B cell (primary cell): ENCODE data around the gene MLH1. TPM values are rescaled to one million over a fixed set of nuclear protein-coding genes. Genes with fewer than 3 reads are reported as not detected.

ENCODE experiments used
- ATAC-seq: fragments of 200-7000 bp; cut with Tn5 transposase; one replicate; pipeline ENCODE4 v1.10.0; 2021; ENCODE audit warnings: low read depth, mild to moderate bottlenecking, moderate number of reproducible peaks, moderate library complexity
- CTCF ChIA-PET: fragments of 350-600 bp; sonication (Branson Sonifier 250); formaldehyde crosslinking; loops from one replicate; lab custom pipeline; 2021; ENCODE audit warnings: antibody characterized with exemption, inconsistent platforms; lab: Charles Lee
- POLR2A ChIA-PET: fragments of 350-600 bp; sonication (Branson Sonifier 250); formaldehyde crosslinking; loops from one replicate; lab custom pipeline; 2021; ENCODE audit warnings: antibody characterized with exemption; lab: Charles Lee
- DNase-seq: peaks from one replicate; pipeline ENCODE4 v3.0.0; 2013
- H2AFZ ChIP-seq: 2 replicates; pipeline ENCODE4 v1.6.1; 2012; ENCODE audit warnings: mild to moderate bottlenecking, low read depth, low read length; ENCODE audit not compliant: insufficient read depth, poor library complexity, severe bottlenecking
- H3K27ac ChIP-seq, 2 donors: 1 replicate in 1 of 2; 2 replicates in 1 of 2; pipeline ENCODE4 v1.5.1; 2012 to 2013; ENCODE audit warnings: low read length in 2 of 2, mild to moderate bottlenecking in 2 of 2, moderate library complexity in 1 of 2
- H3K27me3 ChIP-seq, 4 experiments: fragments of 200-600 bp in 1 of 4; sonication (generic) in 1 of 4; replicated peaks in 1 of 4; 1 replicate in 2 of 4; 2 replicates in 2 of 4; pipeline versions ENCODE4 v1.6.1 to v1.7.0; 2013 to 2016; ENCODE audit warnings: low read length in 3 of 4, mild to moderate bottlenecking in 2 of 4, mixed read lengths in 1 of 4, moderate library complexity in 1 of 4; ENCODE audit not compliant: insufficient read depth in 4 of 4, control insufficient read depth in 3 of 4; ENCODE audit errors: control extremely low read depth in 1 of 4
- H3K36me3 ChIP-seq, 2 experiments: replicated peaks in 1 of 2; 1 replicate in 1 of 2; 2 replicates in 1 of 2; pipeline versions ENCODE4 v1.6.1 to v1.7.1; 2013; ENCODE audit warnings: low read length in 1 of 2; ENCODE audit not compliant: insufficient read depth in 2 of 2, control insufficient read depth in 1 of 2; ENCODE audit errors: control extremely low read depth in 1 of 2, extremely low read depth in 1 of 2
- H3K4me1 ChIP-seq, 2 donors: fragments of 200-600 bp in 1 of 2; sonication (generic) in 1 of 2; 1 replicate in 1 of 2; 2 replicates in 1 of 2; pipeline versions ENCODE4 v1.5.1 to v1.6.1; 2013 to 2017; ENCODE audit warnings: low read length in 2 of 2; ENCODE audit not compliant: control insufficient read depth in 2 of 2, insufficient read depth in 2 of 2
- H3K4me2 ChIP-seq: replicated peaks from 2 replicates; pipeline ENCODE3; 2012; ENCODE audit warnings: mild to moderate bottlenecking, low read depth, low read length; ENCODE audit not compliant: poor library complexity, severe bottlenecking
- H3K4me3 ChIP-seq, 5 experiments: fragments of 200-600 bp in 1 of 5; sonication (generic) in 1 of 5; 1 replicate in 3 of 5; 2 replicates in 2 of 5; pipeline versions ENCODE4 v1.5.1 to v1.7.0; 2011 to 2016; ENCODE audit warnings: low read length in 4 of 5, mild to moderate bottlenecking in 4 of 5, low read depth in 2 of 5, control low read depth in 1 of 5, moderate library complexity in 1 of 5; ENCODE audit not compliant: insufficient read depth in 1 of 5; ENCODE audit errors: control extremely low read depth in 1 of 5, extremely low read depth in 1 of 5
- H3K79me2 ChIP-seq: fragments of 200-600 bp; sonication (generic); one replicate; pipeline ENCODE4 v1.6.0; 2016; ENCODE audit warnings: low read length; ENCODE audit not compliant: control insufficient read depth, insufficient read depth
- H3K9ac ChIP-seq: fragments of 200-600 bp; sonication (generic); 2 replicates; pipeline ENCODE4 v1.6.1; 2017; ENCODE audit warnings: mild to moderate bottlenecking, low read length, moderate library complexity
- H3K9me3 ChIP-seq, 3 donors: one replicate each; pipeline versions ENCODE4 v1.6.1 to v1.7.1; 2013; ENCODE audit warnings: low read length in 2 of 3; ENCODE audit not compliant: control insufficient read depth in 2 of 3, insufficient read depth in 1 of 3; ENCODE audit errors: control extremely low read depth in 1 of 3
- H4K20me1 ChIP-seq: 2 replicates; pipeline ENCODE4 v1.6.0; 2012; ENCODE audit warnings: mild to moderate bottlenecking, low read length; ENCODE audit not compliant: insufficient read depth, control insufficient read depth, poor library complexity, severe bottlenecking
- H3K27ac Mint-ChIP-seq: one replicate; pipeline ENCODE4 v1.8.0; 2021; ENCODE audit warnings: mixed read lengths
- H3K27me3 Mint-ChIP-seq: one replicate; pipeline ENCODE4 v1.8.0; 2021; ENCODE audit warnings: mixed read lengths
- H3K4me1 Mint-ChIP-seq: one replicate; pipeline ENCODE4 v1.8.0; 2021; ENCODE audit warnings: mixed read lengths
- H3K4me3 Mint-ChIP-seq: one replicate; pipeline ENCODE4 v1.8.0; 2021; ENCODE audit warnings: mixed read lengths
- H3K9me3 Mint-ChIP-seq: one replicate; pipeline ENCODE4 v1.8.0; 2022; ENCODE audit warnings: mixed read lengths; ENCODE audit not compliant: insufficient read depth
- EZH2 ChIP-seq: IDR thresholded peaks from 2 replicates; pipeline ENCODE4 v1.6.1; 2012; ENCODE audit warnings: borderline replicate concordance, low read depth, mild to moderate bottlenecking, moderate library complexity, low read length; ENCODE audit not compliant: insufficient read depth, poor library complexity, severe bottlenecking
- WGBS: methylation state at CpG from one replicate; pipeline ENCODE4 v1.1.5; 2013; ENCODE audit warnings: missing lambda C conversion rate; ENCODE audit not compliant: insufficient coverage; 5-methylcytosine and 5-hydroxymethylcytosine counted together
- intact Hi-C: fragments of 100-400 bp; cut with micrococcal nuclease; formaldehyde crosslinking; loops from one replicate; pipeline ENCODE4 v1.10.0; 2022
- polyA plus RNA-seq: library from polyadenylated mRNA; depleted of rRNA; stranded (reverse); fragments of >200 nt; gene quantifications from 2 replicates; pipeline ENCODE4 v1.2.3, GENCODE V29; 2012
- total RNA-seq, 2 donors: library from RNA; stranded (reverse); fragments of 120-200 nt in 1 of 2; gene quantifications; 1 replicate in 1 of 2; 2 replicates in 1 of 2; pipeline versions ENCODE4 v1.2.3 to v1.2.4, GENCODE V29; 2013 to 2022
- TF ChIP-seq, protein P1 (sequence below): fragments of 200-600 bp; IDR thresholded peaks from one replicate; pipeline ENCODE4 v1.8.0; 2022; ENCODE audit warnings: antibody characterized with exemption, mild to moderate bottlenecking

MLH1 gene
- total and polyA plus RNA-seq, 2 donors (not counting 1 experiment from before 2014, with no cell fraction given): 22.4 to 38.5 TPM

DNA sequence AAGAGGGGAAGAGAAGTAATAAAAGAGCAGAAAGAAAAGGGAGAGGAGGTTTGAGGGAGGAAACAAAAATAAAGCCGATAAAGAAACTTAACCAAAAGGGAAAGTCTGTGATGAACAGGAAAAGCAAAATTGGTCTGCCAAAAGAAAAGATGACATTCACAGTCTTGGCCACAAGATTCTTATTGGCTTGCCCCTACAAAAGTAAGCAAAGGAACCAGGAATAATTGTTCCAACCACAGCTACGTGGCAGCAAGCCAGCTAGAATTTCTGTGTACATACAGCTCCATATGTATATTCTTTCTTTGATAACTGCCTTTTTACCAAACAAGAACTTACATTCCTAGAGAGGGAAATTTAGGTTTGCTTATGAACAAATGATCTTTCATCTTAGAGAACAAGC, 79.6 kb downstream of the MLH1 start:
- Mint-ChIP-seq H3K27ac (no peak overlapping the region), H3K27me3 (no peaks in the 10 kb centered on the region), H3K4me3 (no peak overlapping the region), H3K4me1 (no peaks in the 10 kb centered on the region), H3K9me3 (no peaks in the 10 kb centered on the region)
- no peak for TF ChIP-seq EZH2
- TF ChIP-seq, protein P1, sequence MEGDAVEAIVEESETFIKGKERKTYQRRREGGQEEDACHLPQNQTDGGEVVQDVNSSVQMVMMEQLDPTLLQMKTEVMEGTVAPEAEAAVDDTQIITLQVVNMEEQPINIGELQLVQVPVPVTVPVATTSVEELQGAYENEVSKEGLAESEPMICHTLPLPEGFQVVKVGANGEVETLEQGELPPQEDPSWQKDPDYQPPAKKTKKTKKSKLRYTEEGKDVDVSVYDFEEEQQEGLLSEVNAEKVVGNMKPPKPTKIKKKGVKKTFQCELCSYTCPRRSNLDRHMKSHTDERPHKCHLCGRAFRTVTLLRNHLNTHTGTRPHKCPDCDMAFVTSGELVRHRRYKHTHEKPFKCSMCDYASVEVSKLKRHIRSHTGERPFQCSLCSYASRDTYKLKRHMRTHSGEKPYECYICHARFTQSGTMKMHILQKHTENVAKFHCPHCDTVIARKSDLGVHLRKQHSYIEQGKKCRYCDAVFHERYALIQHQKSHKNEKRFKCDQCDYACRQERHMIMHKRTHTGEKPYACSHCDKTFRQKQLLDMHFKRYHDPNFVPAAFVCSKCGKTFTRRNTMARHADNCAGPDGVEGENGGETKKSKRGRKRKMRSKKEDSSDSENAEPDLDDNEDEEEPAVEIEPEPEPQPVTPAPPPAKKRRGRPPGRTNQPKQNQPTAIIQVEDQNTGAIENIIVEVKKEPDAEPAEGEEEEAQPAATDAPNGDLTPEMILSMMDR: no peak
- no peaks in the 10 kb centered on the region for H3K9me3 ChIP-seq
- H3K4me1 ChIP-seq: no peaks in the 10 kb centered on the region
- ChIA-PET CTCF (no interaction called here), POLR2A (no interaction called here)
- H3K9ac ChIP-seq: no peak overlapping the region
- H2AFZ ChIP-seq: no peak overlapping the region
- H3K4me2 ChIP-seq: no peak overlapping the region
- ATAC-seq (no peak), DNase-seq (no peak)
- no peak overlapping the region for H3K27ac ChIP-seq
- no peak overlapping the region for H3K4me3 ChIP-seq
- H4K20me1 ChIP-seq: no peaks in the 10 kb centered on the region
- H3K27me3 ChIP-seq: no peaks in the 10 kb centered on the region
- intact Hi-C loops: no loop called here
- peaks cover 0 to 12% of the 10 kb centered on the region in 2 experiments for H3K36me3 ChIP-seq
- no CpG with 5 or more reads among the region's 2 CpGs for WGBS
- no peaks in the 10 kb centered on the region for H3K79me2 ChIP-seq

DNA sequence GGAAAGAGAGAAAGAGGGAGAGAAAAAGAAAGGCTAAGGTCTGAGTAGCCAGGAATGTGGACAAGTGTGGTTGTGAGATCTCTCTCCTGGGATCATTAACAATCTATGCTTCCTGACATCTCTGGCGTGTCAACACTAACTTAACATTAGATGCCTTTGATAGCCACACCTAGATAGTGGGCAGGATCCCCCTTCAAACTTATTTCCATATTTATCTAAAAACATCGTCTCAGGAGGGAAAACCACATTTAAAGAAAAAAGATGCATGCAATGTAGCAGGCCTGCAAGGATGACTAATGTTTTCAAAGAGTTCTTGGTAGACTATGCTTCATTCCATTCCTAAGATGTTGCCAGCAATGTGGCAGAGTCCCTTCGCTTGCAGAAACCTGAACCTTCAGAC, 80.9 kb downstream of the MLH1 start:
- Mint-ChIP-seq H3K9me3 (no peaks in the 10 kb centered on the region), H3K4me1 (no peaks in the 10 kb centered on the region), H3K27ac (no peak overlapping the region), H3K4me3 (no peak overlapping the region), H3K27me3 (no peaks in the 10 kb centered on the region)
- Histone ChIP-seq H3K4me3 (no peak overlapping the region), H4K20me1 (no peaks in the 10 kb centered on the region), H3K27ac (no peak overlapping the region), H3K36me3 (peaks cover 0 to 15% of the 10 kb centered on the region in 2 experiments), H3K4me2 (no peak overlapping the region), H2AFZ (no peak overlapping the region), H3K9me3 (no peaks in the 10 kb centered on the region), H3K79me2 (no peaks in the 10 kb centered on the region), H3K4me1 (no peaks in the 10 kb centered on the region), H3K9ac (no peak overlapping the region), H3K27me3 (no peaks in the 10 kb centered on the region)
- ChIA-PET CTCF (no interaction called here), POLR2A (no interaction called here)
- WGBS: 100% methylated on average over 1 of the region's 3 CpGs
- no peak for TF ChIP-seq EZH2
- TF ChIP-seq, protein P1: no peak
- intact Hi-C loops: no loop called here
- no peak for DNase-seq
- ATAC-seq: no peak
